ENCODE measurements around the gene HEXD.

The HEXD gene

GRCh38 chr17:82416771-82417170 is 1.4 kb upstream of the HEXD start:
- peak; percentile 1 for DNase-seq

GRCh38 chr17:82419540-82419939 is 1.4 kb downstream of the HEXD start:
- no peak for DNase-seq

GRCh38 chr17:82424001-82424862 is 6.1 kb downstream of the HEXD start:
- DNase-seq: no peak

- DNase-seq: no peak
These were observed 6.7 kb downstream of the HEXD start for GRCh38 chr17:82424863-82425159.

GRCh38 chr17:82428546-82428945 is 10.4 kb downstream of the HEXD start:
- DNase-seq: no peak

GRCh38 chr17:82429824-82430223 is 11.7 kb downstream of the HEXD start:
- DNase-seq: no peak

GRCh38 chr17:82432017-82432416 is 13.9 kb downstream of the HEXD start:
- DNase-seq: no peak

GRCh38 chr17:82433560-82434215 is 15.5 kb downstream of the HEXD start:
- no peak for DNase-seq

- DNase-seq: no peak
These were observed 16.0 kb downstream of the HEXD start for GRCh38 chr17:82434216-82434565.

- DNase-seq: peak; percentile 37
These were observed 17.0 kb downstream of the HEXD start for GRCh38 chr17:82435103-82435502.

- no peak for DNase-seq
These were observed 17.7 kb downstream of the HEXD start for GRCh38 chr17:82435601-82436583.

GRCh38 chr17:82436601-82437324 is 18.6 kb downstream of the HEXD start:
- DNase-seq: no peak

GRCh38 chr17:82437325-82437668 is 19.1 kb downstream of the HEXD start:
- DNase-seq: no peak

- DNase-seq: no peak
These were observed 20.4 kb downstream of the HEXD start for GRCh38 chr17:82438401-82439193.

- no peak for DNase-seq
These were observed 21.2 kb downstream of the HEXD start for GRCh38 chr17:82439194-82439828.

GRCh38 chr17:82439829-82440365 is 21.8 kb downstream of the HEXD start:
- no peak for DNase-seq

- no peak for DNase-seq
These were observed 22.4 kb downstream of the HEXD start for GRCh38 chr17:82440469-82440981.

GRCh38 chr17:82440991-82441627 is 23.0 kb downstream of the HEXD start:
- no peak for DNase-seq

- no peak for DNase-seq
These were observed 23.7 kb downstream of the HEXD start for GRCh38 chr17:82441691-82442487.

Data from kidney glomerular epithelial cell (primary cell).